Measurements from ENCODE around the gene FAM174B. TPM values are rescaled to one million over a fixed set of nuclear protein-coding genes. Genes with fewer than 3 reads are reported as not detected.

The FAM174B gene
- total RNA-seq, 1 donor from 2014 or later: 0.91 TPM

DNA sequence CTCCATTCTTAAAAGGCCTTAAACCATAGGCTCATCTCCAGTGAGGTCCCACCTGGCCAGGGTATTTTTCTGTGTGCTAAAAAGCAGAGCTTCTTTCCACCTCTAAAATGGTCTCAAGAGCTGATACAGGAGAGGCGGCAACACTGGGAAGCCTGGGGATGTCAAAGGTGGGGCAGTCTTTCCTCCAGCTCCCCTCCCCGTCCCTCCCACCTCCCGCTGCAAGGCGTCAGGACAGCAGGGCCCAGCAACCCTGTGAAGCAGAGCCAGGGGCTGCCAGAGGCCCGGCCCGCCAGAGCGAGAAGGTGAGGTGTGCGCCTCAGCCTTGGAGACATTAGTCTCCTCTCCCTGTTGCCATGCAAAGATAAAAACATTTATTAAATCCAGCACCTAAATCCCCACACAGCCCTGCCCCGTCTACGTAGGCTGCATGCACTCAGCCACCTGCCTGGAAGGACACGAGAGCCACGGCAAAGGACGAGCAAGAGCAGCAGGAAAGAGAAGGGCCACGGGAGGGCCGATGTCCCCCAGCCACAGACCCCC is 75.6 kb downstream of the FAM174B start:
- POLR2A ChIA-PET: no interaction called here
- no peaks in the 10 kb centered on the region for H3K4me1 Mint-ChIP-seq
- H3K9me3 Mint-ChIP-seq: no peaks in the 10 kb centered on the region
- H3K27ac Mint-ChIP-seq: no peak overlapping the region
- no peak overlapping the region for H3K4me3 Mint-ChIP-seq
- H3K36me3 Mint-ChIP-seq (ENCODE audit: low read depth): no peaks in the 10 kb centered on the region
- ATAC-seq (ENCODE audit: low read depth): no peak
- no peak for DNase-seq
- no peak for TF ChIP-seq CTCF (IDR thresholded peaks at IDR 0.05)
- peaks cover 4% of the 10 kb centered on the region for H3K27me3 Mint-ChIP-seq
- intact Hi-C loops (cut with micrococcal nuclease): no loop called here
- CTCF ChIA-PET: no interaction called here

- Mint-ChIP-seq H3K27me3 (peaks cover 4% of the 10 kb centered on the region), H3K4me1 (no peaks in the 10 kb centered on the region), H3K4me3 (no peak overlapping the region), H3K27ac (no peak overlapping the region), H3K9me3 (no peaks in the 10 kb centered on the region), H3K36me3 (ENCODE audit: low read depth) (no peaks in the 10 kb centered on the region)
- ChIA-PET POLR2A (no interaction called here), CTCF (no interaction called here)
- ATAC-seq (ENCODE audit: low read depth) (no peak), DNase-seq (no peak)
- intact Hi-C loops (cut with micrococcal nuclease): no loop called here
- no peak for TF ChIP-seq CTCF (IDR thresholded peaks at IDR 0.05)
These were observed 76.1 kb downstream of the FAM174B start for GRCh38 chr15:92579486-92579885.

GRCh38 chr15:92578096-92578835 is 77.3 kb downstream of the FAM174B start:
- CTCF ChIA-PET: no interaction called here
- Mint-ChIP-seq H3K27me3 (peaks cover 7% of the 10 kb centered on the region), H3K36me3 (ENCODE audit: low read depth) (no peaks in the 10 kb centered on the region), H3K4me3 (no peak overlapping the region), H3K27ac (no peak overlapping the region), H3K9me3 (no peaks in the 10 kb centered on the region), H3K4me1 (no peaks in the 10 kb centered on the region)
- no peak for ATAC-seq (ENCODE audit: low read depth)
- no peak for TF ChIP-seq CTCF (IDR thresholded peaks at IDR 0.05)
- DNase-seq: no peak
- POLR2A ChIA-PET: no interaction called here
- intact Hi-C loops (cut with micrococcal nuclease): no loop called here

GRCh38 chr15:92576597-92577200 is 78.9 kb downstream of the FAM174B start:
- peaks cover 7% of the 10 kb centered on the region for H3K27me3 Mint-ChIP-seq
- no peak for TF ChIP-seq CTCF (IDR thresholded peaks at IDR 0.05)
- H3K4me1 Mint-ChIP-seq: no peaks in the 10 kb centered on the region
- CTCF ChIA-PET: no interaction called here
- H3K27ac Mint-ChIP-seq: no peak overlapping the region
- no peak for DNase-seq
- POLR2A ChIA-PET: no interaction called here
- intact Hi-C loops (cut with micrococcal nuclease): no loop called here
- H3K9me3 Mint-ChIP-seq: no peaks in the 10 kb centered on the region
- no peaks in the 10 kb centered on the region for H3K36me3 Mint-ChIP-seq (ENCODE audit: low read depth)
- no peak overlapping the region for H3K4me3 Mint-ChIP-seq
- no peak for ATAC-seq (ENCODE audit: low read depth)

DNA sequence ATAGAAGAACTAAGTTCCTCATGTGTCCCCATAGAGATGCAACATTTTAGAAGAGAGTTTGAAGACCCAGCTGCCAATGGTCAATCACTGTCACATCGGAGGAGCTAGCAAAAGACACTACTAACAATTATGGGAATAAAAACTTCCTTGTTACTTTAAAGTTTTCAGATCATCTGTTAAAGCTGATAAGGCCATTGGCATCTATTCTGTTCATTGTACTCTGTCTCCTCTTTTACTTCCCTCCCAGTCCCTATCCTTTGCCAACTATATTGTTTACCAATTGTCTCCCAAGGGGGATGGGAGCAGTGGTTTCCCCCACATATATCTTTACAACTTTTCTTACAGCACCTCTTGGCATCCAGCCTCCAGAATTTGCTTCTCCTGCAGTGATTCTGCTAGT is 81.0 kb downstream of the FAM174B start:
- Mint-ChIP-seq H3K4me1 (no peaks in the 10 kb centered on the region), H3K36me3 (ENCODE audit: low read depth) (no peaks in the 10 kb centered on the region), H3K27ac (no peak overlapping the region), H3K9me3 (no peaks in the 10 kb centered on the region), H3K27me3 (peaks cover 7% of the 10 kb centered on the region), H3K4me3 (no peak overlapping the region)
- intact Hi-C loops (cut with micrococcal nuclease): no loop called here
- ChIA-PET POLR2A (no interaction called here), CTCF (no interaction called here)
- no peak for DNase-seq
- ATAC-seq (ENCODE audit: low read depth): no peak
- no peak for TF ChIP-seq CTCF (IDR thresholded peaks at IDR 0.05)

Measured in activated B cell treated with CpG ODN at 0.5 μM for 24 hours (primary cell).